ENCODE results near the gene SPATS2.
A peak's percentile ranks its signal among the peaks of the same experiment; 100 is the strongest.

SPATS2 gene

DNA sequence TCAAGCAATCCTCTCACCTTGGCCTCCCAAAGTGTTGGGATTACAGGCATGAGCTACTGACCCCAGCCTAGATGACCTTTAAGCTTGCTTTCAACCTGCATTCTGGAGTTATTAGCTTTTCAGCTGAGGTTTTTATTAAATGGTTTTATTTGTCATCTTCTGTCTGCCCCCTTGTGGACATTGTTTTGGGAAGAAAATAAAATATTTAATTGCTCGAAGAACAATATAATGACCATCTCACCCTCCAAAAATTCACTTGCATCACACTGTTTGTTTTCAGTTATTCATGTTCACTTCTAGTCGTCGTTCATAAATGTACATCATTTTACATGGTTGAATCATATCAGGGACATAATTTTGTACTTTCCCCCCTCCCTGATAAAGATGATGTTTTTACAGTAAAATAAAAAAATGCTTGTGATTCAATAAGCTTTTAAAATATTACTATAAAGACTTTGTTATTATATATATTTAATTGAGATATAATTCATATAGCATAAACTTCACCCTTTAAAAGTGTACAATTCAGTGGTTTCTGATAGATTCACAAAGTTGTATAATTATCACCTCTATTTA lies 10.1 kb upstream of the SPATS2 start:
- no peak for DNase-seq
- Histone ChIP-seq H3K27ac (no peak overlapping the region), H3K27me3 (ENCODE audit: insufficient read depth, low read depth, severe bottlenecking) (no peaks in the 10 kb centered on the region), H3K36me3 (no peaks in the 10 kb centered on the region), H3K4me3 (ENCODE audit: low read depth, low read length) (no peak overlapping the region), H3K9me3 (ENCODE audit: severe bottlenecking) (no peaks in the 10 kb centered on the region)
- TF ChIP-seq, protein P1, sequence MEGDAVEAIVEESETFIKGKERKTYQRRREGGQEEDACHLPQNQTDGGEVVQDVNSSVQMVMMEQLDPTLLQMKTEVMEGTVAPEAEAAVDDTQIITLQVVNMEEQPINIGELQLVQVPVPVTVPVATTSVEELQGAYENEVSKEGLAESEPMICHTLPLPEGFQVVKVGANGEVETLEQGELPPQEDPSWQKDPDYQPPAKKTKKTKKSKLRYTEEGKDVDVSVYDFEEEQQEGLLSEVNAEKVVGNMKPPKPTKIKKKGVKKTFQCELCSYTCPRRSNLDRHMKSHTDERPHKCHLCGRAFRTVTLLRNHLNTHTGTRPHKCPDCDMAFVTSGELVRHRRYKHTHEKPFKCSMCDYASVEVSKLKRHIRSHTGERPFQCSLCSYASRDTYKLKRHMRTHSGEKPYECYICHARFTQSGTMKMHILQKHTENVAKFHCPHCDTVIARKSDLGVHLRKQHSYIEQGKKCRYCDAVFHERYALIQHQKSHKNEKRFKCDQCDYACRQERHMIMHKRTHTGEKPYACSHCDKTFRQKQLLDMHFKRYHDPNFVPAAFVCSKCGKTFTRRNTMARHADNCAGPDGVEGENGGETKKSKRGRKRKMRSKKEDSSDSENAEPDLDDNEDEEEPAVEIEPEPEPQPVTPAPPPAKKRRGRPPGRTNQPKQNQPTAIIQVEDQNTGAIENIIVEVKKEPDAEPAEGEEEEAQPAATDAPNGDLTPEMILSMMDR (IDR thresholded peaks at IDR 0.05; ENCODE audit: low read depth, low read length), result 0 out of 2 replicates have a peak, but pooled peaks have one; percentile 5

DNA sequence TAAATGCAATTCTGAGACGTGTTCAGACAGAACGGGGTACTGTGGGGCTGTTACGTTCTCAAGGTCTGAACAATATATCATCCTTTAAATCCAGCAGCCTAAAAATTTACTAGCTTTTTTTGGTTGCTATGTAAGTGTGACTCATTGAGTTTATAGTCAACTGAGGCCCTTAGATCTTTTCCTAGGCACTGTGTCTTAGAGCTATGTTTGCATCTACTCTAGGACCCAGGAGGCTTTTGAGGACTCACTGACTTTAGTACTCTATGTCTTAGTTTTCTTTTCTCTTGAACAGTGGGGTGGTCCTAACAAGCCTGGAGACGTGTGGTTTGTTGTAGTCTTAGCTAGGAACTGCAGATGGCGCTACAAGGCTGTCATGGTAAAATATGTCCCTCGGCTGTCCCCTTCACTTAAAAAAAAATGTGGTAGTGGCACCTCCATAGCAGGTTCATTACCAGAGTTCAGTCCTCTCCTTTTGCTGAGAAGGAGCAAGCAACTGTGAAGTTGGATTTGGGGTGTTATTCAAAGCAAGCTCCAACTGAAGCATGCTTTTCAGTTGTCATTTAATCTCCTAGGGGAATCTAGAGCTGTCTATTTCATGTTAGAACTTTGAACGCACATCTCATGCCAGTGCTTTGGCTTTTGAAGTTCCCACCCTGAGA lies 8.7 kb upstream of the SPATS2 start:
- DNase-seq, result peak; percentile 60
- no peaks in the 10 kb centered on the region for H3K36me3 ChIP-seq
- H3K27me3 ChIP-seq (ENCODE audit: insufficient read depth, low read depth, severe bottlenecking), result no peaks in the 10 kb centered on the region
- no peak overlapping the region for H3K27ac ChIP-seq
- H3K9me3 ChIP-seq (ENCODE audit: severe bottlenecking), result no peaks in the 10 kb centered on the region
- H3K4me3 ChIP-seq (ENCODE audit: low read depth, low read length), result no peak overlapping the region
- TF ChIP-seq, protein P1 (IDR thresholded peaks at IDR 0.05; ENCODE audit: low read depth, low read length), result peak; percentile 81

DNA sequence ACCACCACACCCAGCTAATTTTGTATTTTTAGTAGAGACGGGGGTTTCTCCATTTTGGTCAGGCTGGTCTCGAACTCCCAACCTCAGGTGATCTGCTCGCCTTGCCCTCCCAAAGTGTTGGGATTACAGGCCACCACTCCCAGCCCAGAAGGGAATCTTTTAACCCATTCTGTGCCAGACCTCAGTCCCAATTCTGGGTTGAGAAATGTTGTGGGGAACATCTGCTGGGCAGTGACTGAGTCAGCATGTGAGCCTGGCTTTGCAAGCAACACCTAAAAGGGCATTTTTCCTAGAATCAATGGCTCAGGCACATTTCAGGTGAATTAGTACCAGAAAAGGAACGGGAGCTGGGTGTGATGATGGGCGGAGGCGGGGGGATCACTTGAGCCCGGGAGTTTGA lies 7.6 kb upstream of the SPATS2 start:
- Histone ChIP-seq H3K36me3 (no peaks in the 10 kb centered on the region), H3K9me3 (ENCODE audit: severe bottlenecking) (no peaks in the 10 kb centered on the region), H3K4me3 (ENCODE audit: low read depth, low read length) (no peak overlapping the region), H3K27ac (no peak overlapping the region), H3K27me3 (ENCODE audit: insufficient read depth, low read depth, severe bottlenecking) (no peaks in the 10 kb centered on the region)
- TF ChIP-seq, protein P1 (IDR thresholded peaks at IDR 0.05; ENCODE audit: low read depth, low read length), result no peak
- DNase-seq, result no peak

- Histone ChIP-seq H3K4me3 (ENCODE audit: low read depth, low read length) (no peak overlapping the region), H3K27me3 (ENCODE audit: insufficient read depth, low read depth, severe bottlenecking) (no peaks in the 10 kb centered on the region), H3K9me3 (ENCODE audit: severe bottlenecking) (no peaks in the 10 kb centered on the region), H3K27ac (no peak overlapping the region), H3K36me3 (no peaks in the 10 kb centered on the region)
- DNase-seq, result no peak
- TF ChIP-seq, protein P1 (IDR thresholded peaks at IDR 0.05; ENCODE audit: low read depth, low read length), result no peak
These were observed 5.2 kb upstream of the SPATS2 start for GRCh38 chr12:49362077-49362476.

- no peaks in the 10 kb centered on the region for H3K36me3 ChIP-seq
- TF ChIP-seq, protein P1 (IDR thresholded peaks at IDR 0.05; ENCODE audit: low read depth, low read length), result no peak
- no peak overlapping the region for H3K27ac ChIP-seq
- H3K4me3 ChIP-seq (ENCODE audit: low read depth, low read length), result no peak overlapping the region
- H3K9me3 ChIP-seq (ENCODE audit: severe bottlenecking), result no peaks in the 10 kb centered on the region
- no peaks in the 10 kb centered on the region for H3K27me3 ChIP-seq (ENCODE audit: insufficient read depth, low read depth, severe bottlenecking)
- no peak for DNase-seq
These were observed 2.3 kb upstream of the SPATS2 start for GRCh38 chr12:49364989-49365388.
